OCI-LY3 (cell line): ENCODE results near the gene ANKRD22.

Source experiments
- H2AFZ ChIP-seq: fragments of 200-600, 300-600 bp; shearing (Covaris generic); 2 replicates; pipeline ENCODE4 v1.6.0; 2014; ENCODE audit warnings: antibody characterized with exemption, low read depth, low read length
- H3K27ac ChIP-seq: fragments of 200-600, 300-600 bp; sonication (generic); 2 replicates; pipeline ENCODE4 v1.5.1; 2014; ENCODE audit warnings: mild to moderate bottlenecking, low read length, moderate library complexity, mixed read lengths
- H3K27me3 ChIP-seq: fragments of 200-600, 300-600 bp; sonication (generic); 2 replicates; pipeline ENCODE4 v1.6.1; 2014; ENCODE audit warnings: low read depth, low read length, mixed read lengths
- H3K36me3 ChIP-seq: fragments of 200-600, 300-600 bp; sonication (generic); replicated peaks from 2 replicates; pipeline ENCODE3; 2014; ENCODE audit warnings: low read depth, low read length, mixed read lengths
- H3K4me1 ChIP-seq: fragments of 300-600, 200-600 bp; sonication (generic); 2 replicates; pipeline ENCODE4 v1.6.1; 2014; ENCODE audit warnings: low read length, mixed read lengths
- H3K4me2 ChIP-seq: fragments of 200-600, 300-600 bp; sonication (generic); 2 replicates; pipeline ENCODE4 v1.6.1; 2014; ENCODE audit warnings: low read length, mixed read lengths
- H3K4me3 ChIP-seq: fragments of 300-600, 200-600 bp; sonication (generic); 2 replicates; pipeline ENCODE4 v1.5.1; 2014; ENCODE audit warnings: antibody characterized with exemption, mild to moderate bottlenecking, low read length, moderate library complexity
- H3K79me2 ChIP-seq: fragments of 300-600, 200-600 bp; shearing (Covaris generic); 2 replicates; pipeline ENCODE4 v1.6.1; 2014; ENCODE audit warnings: mild to moderate bottlenecking, low read length, mixed read lengths
- H3K9ac ChIP-seq: fragments of 300-600, 200-600 bp; shearing (Covaris generic); 2 replicates; pipeline ENCODE4 v1.6.0; 2014; ENCODE audit warnings: mild to moderate bottlenecking, low read length, moderate library complexity
- H3K9me3 ChIP-seq: fragments of 200-600, 300-600 bp; shearing (Covaris generic); 2 replicates; pipeline ENCODE4 v1.6.1; 2014; ENCODE audit warnings: low read length, mixed read lengths; ENCODE audit not compliant: insufficient read depth
- H4K20me1 ChIP-seq: fragments of 200-600, 300-600 bp; sonication (generic); 2 replicates; pipeline ENCODE4 v1.6.1; 2016; ENCODE audit warnings: low read length, mixed read lengths; ENCODE audit not compliant: insufficient read depth
- CTCF ChIP-seq: fragments of 200-600, 300-600 bp; sonication (generic); IDR thresholded peaks from 2 replicates; pipeline ENCODE4 v1.5.1; 2014; ENCODE audit warnings: antibody characterized with exemption, low read length, low read depth
- EZH2phosphoT487 ChIP-seq: fragments of 200-600 bp; shearing (Covaris generic); IDR thresholded peaks from 2 replicates; pipeline ENCODE4 v1.6.1; 2018; ENCODE audit warnings: antibody characterized with exemption, mixed run types, low read depth

The ANKRD22 gene

DNA sequence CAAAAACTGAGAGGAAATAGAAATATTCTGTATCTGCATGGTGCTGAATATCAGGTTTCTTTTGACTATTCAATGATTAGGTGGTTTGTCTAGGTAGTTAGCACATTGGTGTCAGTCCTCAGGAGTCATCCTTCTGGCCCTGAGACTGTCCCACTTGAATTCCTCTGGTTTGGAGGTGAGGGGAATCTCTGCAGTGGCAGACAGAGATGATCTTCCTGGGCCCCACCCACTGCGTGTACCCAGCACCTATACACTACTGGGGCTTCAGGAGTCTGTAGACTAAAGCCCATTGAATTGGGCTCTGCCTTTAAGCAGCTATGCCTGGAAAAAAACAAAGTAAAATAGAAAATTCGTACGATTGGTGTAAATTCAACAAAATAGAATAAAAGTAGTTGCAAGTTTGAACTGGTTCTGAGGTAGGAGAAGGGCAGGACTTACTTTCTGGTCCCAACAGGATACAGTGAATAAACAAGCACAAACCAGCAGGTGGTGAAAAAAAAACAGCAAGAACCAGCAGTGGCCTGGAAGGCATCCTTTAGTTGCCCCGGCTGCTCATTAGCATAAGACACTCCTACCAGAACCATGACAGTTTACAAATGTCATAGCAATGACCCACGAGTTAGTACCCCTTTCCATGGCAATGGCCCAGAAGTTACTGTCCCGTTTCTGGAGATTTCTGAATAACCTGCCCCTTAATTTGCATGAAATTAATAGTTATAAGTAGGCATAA, 47.4 kb downstream of the ANKRD22 start:
- Histone ChIP-seq H3K36me3 (no peaks in the 10 kb centered on the region), H3K27ac (no peak overlapping the region), H3K4me3 (no peak overlapping the region), H3K9me3 (no peaks in the 10 kb centered on the region), H3K4me2 (no peak overlapping the region), H4K20me1 (no peaks in the 10 kb centered on the region), H2AFZ (no peak overlapping the region), H3K27me3 (no peaks in the 10 kb centered on the region), H3K79me2 (no peaks in the 10 kb centered on the region), H3K4me1 (no peaks in the 10 kb centered on the region), H3K9ac (no peak overlapping the region)
- TF ChIP-seq CTCF = no peak
- TF ChIP-seq EZH2phosphoT487 = no peak

DNA sequence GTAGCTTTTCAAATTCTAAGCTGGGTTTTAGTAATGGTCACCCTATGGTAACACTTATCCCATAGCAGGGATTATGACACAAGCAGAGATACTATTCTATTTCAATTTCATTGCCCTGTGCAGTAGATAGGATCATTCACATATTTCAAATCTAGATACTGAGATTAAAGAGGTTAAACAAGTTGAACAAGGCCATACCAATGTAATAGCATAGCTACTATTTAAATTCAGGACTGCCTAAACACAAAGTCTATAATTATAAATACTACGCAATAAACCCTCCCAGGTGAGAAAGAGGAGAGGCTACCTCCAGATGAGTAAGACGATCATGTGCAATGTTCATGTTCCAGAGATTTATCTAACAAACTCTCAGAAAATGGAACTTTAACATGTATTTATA, 48.0 kb downstream of the ANKRD22 start:
- H4K20me1 ChIP-seq = no peaks in the 10 kb centered on the region
- no peak overlapping the region for H3K27ac ChIP-seq
- H3K79me2 ChIP-seq = no peaks in the 10 kb centered on the region
- no peak overlapping the region for H3K4me3 ChIP-seq
- H3K4me2 ChIP-seq = no peak overlapping the region
- H3K27me3 ChIP-seq = no peaks in the 10 kb centered on the region
- no peak overlapping the region for H2AFZ ChIP-seq
- H3K36me3 ChIP-seq = no peaks in the 10 kb centered on the region
- no peak overlapping the region for H3K9ac ChIP-seq
- no peaks in the 10 kb centered on the region for H3K4me1 ChIP-seq
- H3K9me3 ChIP-seq = no peaks in the 10 kb centered on the region
- no peak for TF ChIP-seq CTCF
- no peak for TF ChIP-seq EZH2phosphoT487

GRCh38 chr10:88802523-88803285, 48.9 kb downstream of the ANKRD22 start, which contains the start of gene LIPM:
Gene LIPM (plus strand): TSS chr10:88802730. CDS start chr10:88802897, 167 bp downstream.
- no peak within 1 kb of the TSS for H3K4me2 ChIP-seq
- no peaks in the 10 kb centered on the region for H4K20me1 ChIP-seq
- H3K4me3 ChIP-seq = no peak within 1 kb of the TSS
- no peak within 1 kb of the TSS for H3K27ac ChIP-seq
- no peak within 1 kb of the TSS for H2AFZ ChIP-seq
- H3K36me3 ChIP-seq = no peaks in the 10 kb centered on the region
- H3K27me3 ChIP-seq = no peaks in the 10 kb centered on the region
- TF ChIP-seq CTCF = no peak
- TF ChIP-seq EZH2phosphoT487 = no peak
- no peak within 1 kb of the TSS for H3K9ac ChIP-seq
- H3K4me1 ChIP-seq = no peaks in the 10 kb centered on the region
- H3K9me3 ChIP-seq = no peaks in the 10 kb centered on the region
- no peaks in the 10 kb centered on the region for H3K79me2 ChIP-seq
